HepG2 (cell line): ENCODE measurements around the gene DDX24. TPM values are rescaled to one million over a fixed set of nuclear protein-coding genes. Genes with fewer than 3 reads are reported as not detected.

Source experiments
- CHD2 ChIP-seq: IDR thresholded peaks from 2 replicates; pipeline ENCODE4 v1.6.1; 2011; ENCODE audit warnings: low read depth, low read length, improper control_type of control experiment
- ERF ChIP-seq: IDR thresholded peaks from 2 replicates; pipeline ENCODE4 v1.6.1; 2018; ENCODE audit warnings: missing biosample characterization, missing genetic modification reagents
- HNF4G ChIP-seq, 2 experiments: sonication (generic) in 1 of 2; formaldehyde crosslinking in 1 of 2; IDR thresholded peaks; 2 replicates each; pipeline versions ENCODE4 v1.4.0 to v1.6.1; 2011 to 2020; ENCODE audit warnings: borderline replicate concordance in 2 of 2, low read depth in 2 of 2, mild to moderate bottlenecking in 2 of 2, low read length in 1 of 2, missing genetic modification reagents in 1 of 2, moderate library complexity in 1 of 2
- HOXA7 ChIP-seq: sonication (generic); formaldehyde crosslinking; IDR thresholded peaks from 2 replicates; pipeline ENCODE4 v1.8.1; 2022; ENCODE audit warnings: mild to moderate bottlenecking, missing genetic modification reagents, moderate library complexity
- KAT2B ChIP-seq: fragments of 150-350 bp; IDR thresholded peaks from 2 replicates; pipeline ENCODE4 v1.6.1; 2014; ENCODE audit warnings: low read depth, low read length, borderline replicate concordance
- LBX2 ChIP-seq: sonication (generic); formaldehyde crosslinking; IDR thresholded peaks from 2 replicates; pipeline ENCODE4 v1.5.0; 2020; ENCODE audit warnings: missing genetic modification reagents, mild to moderate bottlenecking, borderline replicate concordance
- MIXL1 ChIP-seq: IDR thresholded peaks from 2 replicates; pipeline ENCODE4 v1.6.1; 2016
- MXD4 ChIP-seq: IDR thresholded peaks from 2 replicates; pipeline ENCODE4 v1.6.1; 2016; ENCODE audit warnings: mild to moderate bottlenecking, missing biosample characterization, missing genetic modification reagents
- NFKBIZ ChIP-seq: IDR thresholded peaks from 2 replicates; pipeline ENCODE4 v1.6.1; 2018; ENCODE audit warnings: missing genetic modification reagents, missing compliant biosample characterization
- POGZ ChIP-seq: sonication (generic); formaldehyde crosslinking; IDR thresholded peaks from 2 replicates; pipeline ENCODE4 v1.4.0; 2020; ENCODE audit warnings: mild to moderate bottlenecking, missing genetic modification reagents
- RCOR2 ChIP-seq: IDR thresholded peaks from 2 replicates; pipeline ENCODE4 v1.6.1; 2016; ENCODE audit warnings: missing biosample characterization, missing genetic modification reagents
- RNF2 ChIP-seq: fragments of 450-650 bp; conservative IDR thresholded peaks from 2 replicates; pipeline ENCODE4 v1.6.1; 2016; ENCODE audit warnings: low read depth
- SAP130 ChIP-seq: IDR thresholded peaks from 2 replicates; pipeline ENCODE4 v1.6.1; 2016; ENCODE audit warnings: low read depth
- SOX13 ChIP-seq, 3 experiments: fragments of 450-650 bp in 1 of 3; sonication (generic) in 1 of 3; formaldehyde crosslinking in 1 of 3; IDR thresholded peaks in 2 of 3; conservative IDR thresholded peaks in 1 of 3; 2 replicates each; pipeline versions ENCODE4 v1.5.0 to v1.6.1; 2016 to 2020; ENCODE audit warnings: antibody characterized with exemption in 1 of 3, mild to moderate bottlenecking in 1 of 3, missing compliant biosample characterization in 1 of 3, missing genetic modification reagents in 1 of 3, moderate library complexity in 1 of 3
- SUZ12 ChIP-seq: fragments of 150-350 bp; IDR thresholded peaks from 2 replicates; pipeline ENCODE4 v1.6.1; 2014; ENCODE audit warnings: low read depth, low read length
- TEF ChIP-seq: sonication (generic); formaldehyde crosslinking; IDR thresholded peaks from 2 replicates; pipeline ENCODE4 v1.5.0; 2020; ENCODE audit warnings: missing genetic modification reagents
- ZBTB20 ChIP-seq: sonication (generic); formaldehyde crosslinking; IDR thresholded peaks from 2 replicates; pipeline ENCODE4 v1.8.1; 2023; ENCODE audit warnings: missing genetic modification reagents, low read depth, mild to moderate bottlenecking, borderline replicate concordance
- ZBTB33 ChIP-seq: sonication (generic); formaldehyde crosslinking; IDR thresholded peaks from 2 replicates; pipeline ENCODE4 v1.4.0; 2020; ENCODE audit warnings: missing genetic modification reagents
- ZFP91 ChIP-seq: sonication (generic); formaldehyde crosslinking; IDR thresholded peaks from 2 replicates; pipeline ENCODE4 v1.9.0; 2022; ENCODE audit warnings: missing genetic modification reagents, mild to moderate bottlenecking, borderline replicate concordance
- ZKSCAN8 ChIP-seq: IDR thresholded peaks from 2 replicates; pipeline ENCODE4 v1.6.1; 2016; ENCODE audit warnings: borderline replicate concordance, missing genetic modification reagents, missing compliant biosample characterization
- ZMYM4 ChIP-seq: sonication (generic); formaldehyde crosslinking; IDR thresholded peaks from 2 replicates; pipeline ENCODE4 v1.8.1; 2023; ENCODE audit warnings: mild to moderate bottlenecking, missing genetic modification reagents
- ZNF496 ChIP-seq: sonication (generic); formaldehyde crosslinking; IDR thresholded peaks from 2 replicates; pipeline ENCODE4 v1.8.1; 2023; ENCODE audit warnings: mild to moderate bottlenecking, moderate library complexity, missing genetic modification reagents; ENCODE audit not compliant: insufficient replicate concordance
- ZNF501 ChIP-seq: sonication (generic); formaldehyde crosslinking; IDR thresholded peaks from 2 replicates; pipeline ENCODE4 v1.5.1; 2020; ENCODE audit warnings: mild to moderate bottlenecking, moderate library complexity, missing genetic modification reagents
- ZNF557 ChIP-seq: sonication (generic); formaldehyde crosslinking; IDR thresholded peaks from 2 replicates; pipeline ENCODE4 v1.4.0; 2020; ENCODE audit warnings: missing genetic modification reagents
- ZNF7 ChIP-seq: IDR thresholded peaks from 2 replicates; pipeline ENCODE4 v1.6.1; 2016; ENCODE audit warnings: missing biosample characterization, missing genetic modification reagents
- polyA plus RNA-seq, 8 experiments: library from polyadenylated mRNA; depleted of rRNA in 3 of 8; stranded (reverse) in 7 of 8; unstranded in 1 of 8; fragments of >200 nt; fragmentation: Illumina TruSeq in 4 of 8; extraction: Trizol in 4 of 8; gene quantifications; 2 replicates each; pipeline versions ENCODE4 v1.2.1 to v1.2.3, GENCODE V29; 2011 to 2016; ENCODE audit warnings: low read depth in 4 of 8, missing spikeins in 1 of 8, mixed read lengths in 1 of 8; ENCODE audit not compliant: insufficient read depth in 1 of 8
- total RNA-seq, 5 experiments: library from RNA; depleted of rRNA; stranded (reverse); fragments of >200 nt; fragmentation: Illumina TruSeq; extraction: Trizol; gene quantifications; 2 replicates each; pipeline ENCODE4 v1.2.3, GENCODE V29; 2016; ENCODE audit warnings: low read depth in 1 of 5

Gene DDX24
- total and polyA plus RNA-seq, 2 of the 13 experiments (the other 11 are each of a cell fraction or from before 2014, with no cell fraction given): 67.3 to 149 TPM

GRCh38 chr14:94058674-94059138 lies 22.3 kb downstream of the DDX24 start (continued):
- TF ChIP-seq ZNF501 (CRISPR knock-in tag): 0 out of 2 replicates have a peak, but pooled peaks have one; percentile 29
- TF ChIP-seq ZBTB20 (CRISPR knock-in tag): no peak
- TF ChIP-seq CHD2: no peak
- no peak for TF ChIP-seq KAT2B
- TF ChIP-seq ZBTB33: no peak
- TF ChIP-seq ZMYM4 (CRISPR knock-in tag): 0 out of 2 replicates have a peak, but pooled peaks have one; percentile 31
- peak; percentile 24; the same call in 1 of the 2 replicates for TF ChIP-seq ZKSCAN8 (CRISPR knock-in tag)
- no peak for TF ChIP-seq MXD4 (CRISPR knock-in tag)
- no peak for TF ChIP-seq SUZ12
- TF ChIP-seq POGZ (CRISPR knock-in tag): no peak; the same call in 1 of the 2 replicates
- TF ChIP-seq ERF (CRISPR knock-in tag): peak; percentile 74
- no peak for TF ChIP-seq HOXA7 (CRISPR knock-in tag)
- TF ChIP-seq ZFP91 (CRISPR knock-in tag): no peak
- no peak; the same call in 1 of the 2 replicates for TF ChIP-seq HNF4G (IDR thresholded peaks at IDR 0.05; ENCODE audit: borderline replicate concordance, low read depth, low read length)
- no peak for TF ChIP-seq HNF4G (CRISPR knock-in tag; IDR thresholded peaks at IDR 0.05; ENCODE audit: borderline replicate concordance, low read depth)
- peak; percentile 49; the same call in 1 of the 2 replicates for TF ChIP-seq MIXL1 (CRISPR knock-in tag)
- peak; percentile 96; the same call in 1 of the 2 replicates for TF ChIP-seq NFKBIZ (CRISPR knock-in tag)
- no peak for TF ChIP-seq TEF (CRISPR knock-in tag)
- TF ChIP-seq RCOR2: peak; percentile 45; the same call in 1 of the 2 replicates
- TF ChIP-seq SAP130 (CRISPR knock-in tag): peak; percentile 85
- peak; percentile 22; the same call in 1 of the 2 replicates for TF ChIP-seq ZNF557 (CRISPR knock-in tag)
- TF ChIP-seq ZNF496 (CRISPR knock-in tag): no peak
- TF ChIP-seq RNF2: no peak
- peak; percentile 53; the same call in 1 of the 2 replicates for TF ChIP-seq ZNF7 (CRISPR knock-in tag)
- TF ChIP-seq LBX2 (CRISPR knock-in tag): no peak
- TF ChIP-seq SOX13 (IDR thresholded peaks at IDR 0.05): no peak
- TF ChIP-seq SOX13 (CRISPR knock-in tag; conservative IDR thresholded peaks at IDR 0.05 in 1 of 2, IDR thresholded peaks at IDR 0.05 in 1 of 2): peak in 1 of 2 experiments; percentile 72; a peak in 2 of 4 replicates
